ENCODE measurements around the gene GRAPL. TPM values are rescaled to one million over a fixed set of nuclear protein-coding genes. Genes with fewer than 3 reads are reported as not detected.
"Not testable (repeated sequence)": the region's sequence is repeated elsewhere in the genome, so short reads cannot be mapped to it uniquely, and the experiment has no call there.

GRAPL gene
- total and polyA plus RNA-seq, 2 of the 4 experiments (the other 2 are of a cell fraction): not detected

DNA sequence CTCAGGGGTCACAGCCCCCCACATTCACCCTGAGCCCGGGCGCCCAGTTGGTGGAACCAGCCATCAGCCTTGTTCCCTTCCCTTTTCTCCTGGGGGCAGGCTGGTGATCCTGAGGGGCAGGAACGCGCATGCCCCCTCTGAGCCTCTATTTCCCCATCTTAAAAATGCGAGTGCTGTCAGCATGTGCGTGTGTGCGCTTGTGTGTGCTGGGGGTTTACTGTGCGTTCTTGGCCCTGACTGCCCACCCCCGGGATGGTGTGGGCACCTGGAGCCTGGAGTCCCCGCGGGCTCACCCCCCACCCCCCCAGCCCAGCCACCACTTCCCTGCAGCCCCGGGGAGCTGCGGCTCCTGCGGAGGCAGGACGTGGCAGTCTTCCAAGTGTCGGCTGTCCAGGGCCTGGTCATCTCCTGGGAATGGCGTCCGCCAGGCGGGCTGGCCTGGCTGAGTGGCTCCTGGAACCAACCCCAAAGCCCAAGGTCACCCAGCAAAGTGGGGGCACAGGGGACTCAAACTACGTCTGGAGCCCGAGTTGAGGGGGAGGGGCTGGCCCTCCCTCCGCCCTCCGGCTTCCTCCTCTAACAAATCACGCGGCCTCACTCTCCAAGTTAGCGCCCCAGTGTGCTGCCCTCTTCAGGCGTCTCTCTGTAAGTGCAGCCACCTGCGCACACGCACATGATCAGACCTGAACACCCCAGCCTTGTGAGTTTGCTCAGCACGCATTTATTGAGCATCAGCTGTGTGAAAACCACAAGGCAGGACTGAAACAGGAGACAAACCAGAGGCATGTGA lies 14.2 kb downstream of the GRAPL start:
- CTCF ChIA-PET; H2AFZ ChIP-seq (replicated peaks; ENCODE audit: low read length, poor library complexity); DNase-seq; H4K20me1 ChIP-seq (ENCODE audit: insufficient read depth, low read length); H3K4me3 ChIP-seq (ENCODE audit: insufficient read depth, low read depth, low read length); H4K91ac ChIP-seq (ENCODE audit: insufficient read depth, low read depth, low read length); H3K4me1 ChIP-seq (ENCODE audit: control insufficient read depth, insufficient read depth, low read length); H3K4me2 ChIP-seq (ENCODE audit: low read depth, low read length); H3K14ac ChIP-seq (replicated peaks; ENCODE audit: low read depth, low read length); H2BK120ac ChIP-seq (ENCODE audit: low read depth, low read length); H3K23ac ChIP-seq (ENCODE audit: low read depth, low read length); BruUV-seq (replicated peaks); intact Hi-C loops (cut with micrococcal nuclease); H2AK5ac ChIP-seq (ENCODE audit: low read depth, low read length); dilution Hi-C loops (cut with HindIII; ENCODE audit: low sequenced_read_pairs, unreplicated experiment); H2BK20ac ChIP-seq (ENCODE audit: low read depth, low read length); H3K4ac ChIP-seq (ENCODE audit: low read depth, low read length); H3K27me3 ChIP-seq (ENCODE audit: control insufficient read depth, insufficient read depth, low read length); H3K18ac ChIP-seq (ENCODE audit: low read depth, low read length); H2BK15ac ChIP-seq (ENCODE audit: low read depth, low read length); H3K56ac ChIP-seq (ENCODE audit: extremely low read depth, insufficient read depth, low read length); POLR2A ChIA-PET (ENCODE audit: unreplicated experiment); H2BK5ac ChIP-seq (ENCODE audit: low read depth, low read length, poor library complexity, severe bottlenecking); H3K9ac ChIP-seq (ENCODE audit: low read depth, low read length); H3K36me3 ChIP-seq (ENCODE audit: control insufficient read depth, insufficient read depth, low read length); H4K5ac ChIP-seq (ENCODE audit: low read depth, low read length); in situ Hi-C loops (cut with MboI; ENCODE audit: low sequenced_read_pairs); H2AK9ac ChIP-seq (replicated peaks; ENCODE audit: low read depth, low read length, poor library complexity); H3K9me3 ChIP-seq (ENCODE audit: control insufficient read depth, insufficient read depth, low read length); H3K9me1 ChIP-seq (ENCODE audit: insufficient read depth, low read length); H3K79me1 ChIP-seq (ENCODE audit: low read depth in 1 of 2, low read length in 2 of 2): not testable (repeated sequence)
- ATAC-seq (ENCODE audit: low read depth): peak; percentile 80
- Histone ChIP-seq H4K8ac (ENCODE audit: low read depth in 2 of 2, low read length in 2 of 2) (peak overlapping the region; percentile 75 to 81; a peak in 1 of 4 replicates), H3K27ac (ENCODE audit: insufficient read depth, low read length) (peak overlapping the region; percentile 29; the same call in 1 of the 2 replicates)
- WGBS, 2 experiments (ENCODE audit: extremely low coverage in 2 of 2, insufficient read length in 1 of 2): no CpG with 5 or more reads among the region's 30 CpGs

All from IMR-90 (cell line).